Measurements from ENCODE around the gene ATAD3B. TPM values are rescaled to one million over a fixed set of nuclear protein-coding genes. Genes with fewer than 3 reads are reported as not detected.

ATAD3B gene
- total and polyA plus RNA-seq, 2 of the 13 experiments (the other 11 are each of a cell fraction or from before 2014, with no cell fraction given), result 9.6 to 31.1 TPM

- no peak for DNase-seq (ENCODE audit: low spot score)
- H3K27me3 ChIP-seq (ENCODE audit: control insufficient read depth in 1 of 2, insufficient read depth in 2 of 2, low read length in 2 of 2), result no peaks in the 10 kb centered on the region
- no peak overlapping the region for H2AFZ ChIP-seq (ENCODE audit: low read length)
- no peaks in the 10 kb centered on the region for H3K79me2 ChIP-seq (ENCODE audit: insufficient read depth, low read length)
- no peak overlapping the region for H3K4me3 ChIP-seq (replicated peaks in 1 of 3; ENCODE audit: insufficient read depth in 1 of 3, low read depth in 2 of 3, low read length in 3 of 3)
- WGBS (ENCODE audit: low lambda C conversion rate), result 78% methylated on average over 10 of the region's 19 CpGs
- BruUV-seq (replicated peaks), result no TSS peak
- in situ Hi-C loops (cut with HindIII; ENCODE audit: extremely low pct_ligation_motif_present, low pct_unique_long_range_greater_than_20kb) (no loop called here), intact Hi-C loops (cut with micrococcal nuclease; ENCODE audit: unreplicated experiment) (no loop called here)
- ChIA-PET CTCF (ENCODE audit: low intra/inter-chr PET ratio, low total read pairs) (no interaction called here), POLR2A (interaction anchor here (1.3 to 11.0 kb wide), 5 partner anchors 7 to 35 kb away, joined by 3 to 355 read pairs (median 76); partner anchors contain the start of genes ANKRD65, CCNL2 and MRPL20)
- no peaks in the 10 kb centered on the region for H3K36me3 ChIP-seq (replicated peaks in 1 of 2; ENCODE audit: control insufficient read depth in 1 of 2, insufficient read depth in 2 of 2, low read length in 2 of 2)
- H3K27ac ChIP-seq (ENCODE audit: extremely low read length, insufficient read depth, low read length), result no peak overlapping the region
- H3K4me2 ChIP-seq (ENCODE audit: low read depth, low read length), result no peak overlapping the region
- H4K20me1 ChIP-seq (ENCODE audit: insufficient read depth, low read length), result no peaks in the 10 kb centered on the region
- no peak for FAIRE-seq
- peaks cover 50% of the 10 kb centered on the region for H3K4me1 ChIP-seq (ENCODE audit: insufficient read depth, low read length)
- no peak overlapping the region for H3K9ac ChIP-seq (ENCODE audit: insufficient read depth, low read depth, low read length)
- ATAC-seq, result no peak
- H3K9me3 ChIP-seq (ENCODE audit: low read length), result no peaks in the 10 kb centered on the region
- TF ChIP-seq ZNF687 (CRISPR knock-in tag; IDR thresholded peaks at IDR 0.05) (no peak), MAFF (IDR thresholded peaks at IDR 0.05; ENCODE audit: low read depth, low read length) (no peak), ZNF431 (CRISPR knock-in tag; IDR thresholded peaks at IDR 0.05; ENCODE audit: borderline replicate concordance, low read depth) (no peak), RBFOX2 (IDR thresholded peaks at IDR 0.05; ENCODE audit: low read depth, low read length) (peak; percentile 73), ZNF800 (CRISPR knock-in tag; IDR thresholded peaks at IDR 0.05) (no peak), NAIF1 (CRISPR knock-in tag; IDR thresholded peaks at IDR 0.05; ENCODE audit: borderline replicate concordance) (no peak), ZNF772 (CRISPR knock-in tag; IDR thresholded peaks at IDR 0.05) (no peak), IKZF5 (CRISPR knock-in tag; IDR thresholded peaks at IDR 0.05) (no peak), AGO2 (optimal IDR thresholded peaks at IDR 0.05; ENCODE audit: low read depth, low read length) (peak; percentile 96), ZBTB21 (CRISPR knock-in tag; IDR thresholded peaks at IDR 0.05) (no peak), THAP9 (CRISPR knock-in tag; IDR thresholded peaks at IDR 0.05; ENCODE audit: borderline replicate concordance) (no peak), BCL3 (CRISPR knock-in tag; IDR thresholded peaks at IDR 0.05) (no peak), JARID2 (CRISPR knock-in tag; IDR thresholded peaks at IDR 0.05; ENCODE audit: insufficient replicate concordance) (no peak)
Observed at GRCh38 chr1:1428174-1428573, 43.4 kb upstream of the ATAD3B start.
